Uterus (tissue), 4 donors: Measurements from ENCODE around the gene CD320. TPM values are rescaled to one million over a fixed set of nuclear protein-coding genes. Genes with fewer than 3 reads are reported as not detected.
"Not testable (repeated sequence)": the region's sequence is repeated elsewhere in the genome, so short reads cannot be mapped to it uniquely, and the experiment has no call there.

Experiments used
- DNase-seq, 2 donors: peaks; one replicate each; pipeline ENCODE4 v3.0.0-alpha.2; 2019 to 2020
- H3K27ac ChIP-seq, 2 donors: fragments of 200-600 bp; sonication (generic); 1 replicate in 1 of 2; 2 replicates in 1 of 2; pipeline ENCODE4 v1.5.1; 2016 to 2018
- H3K27me3 ChIP-seq, 2 donors: fragments of 200-600 bp; sonication (generic); one replicate each; pipeline ENCODE4 v1.5.1; 2018 to 2019; ENCODE audit warnings: control low read depth in 1 of 2
- H3K36me3 ChIP-seq, 2 donors: fragments of 200-600 bp; sonication (generic); one replicate each; pipeline ENCODE4 v1.5.1; 2019; ENCODE audit warnings: control low read depth in 1 of 2
- H3K4me1 ChIP-seq, 2 donors: fragments of 200-600 bp; sonication (generic); one replicate each; pipeline ENCODE4 v1.5.1; 2018 to 2019; ENCODE audit warnings: control low read depth in 1 of 2
- H3K4me3 ChIP-seq, 2 donors: fragments of 200-600 bp; sonication (generic); 1 replicate in 1 of 2; 2 replicates in 1 of 2; pipeline ENCODE4 v1.5.1; 2018 to 2019; ENCODE audit warnings: mild to moderate bottlenecking in 1 of 2
- H3K9me3 ChIP-seq, 2 donors: fragments of 200-600 bp; sonication (generic); one replicate each; pipeline ENCODE4 v1.5.1; 2019; ENCODE audit warnings: control low read depth in 1 of 2
- CTCF ChIP-seq, 4 experiments: fragments of 200-600 bp in 2 of 4; fragments of 450-650 bp in 2 of 4; sonication (generic) in 2 of 4; IDR thresholded peaks; one replicate each; pipeline ENCODE4 v1.5.1; 2016 to 2019; ENCODE audit warnings: antibody characterized with exemption in 4 of 4, mild to moderate bottlenecking in 2 of 4, moderate library complexity in 1 of 4
- POLR2A ChIP-seq, 2 donors: fragments of 450-650 bp; IDR thresholded peaks; one replicate each; pipeline ENCODE4 v1.6.1; 2016; ENCODE audit warnings: antibody characterized with exemption in 2 of 2, mild to moderate bottlenecking in 1 of 2, moderate library complexity in 1 of 2
- intact Hi-C: fragments of 100-400 bp; cut with DNase I; formaldehyde crosslinking; loops from one replicate; pipeline ENCODE4 v1.15.1; 2023; ENCODE audit warnings: low total_unique reads
- total RNA-seq, 4 donors: library from RNA; depleted of rRNA in 3 of 4; stranded (reverse); fragments of >200 nt in 3 of 4; gene quantifications; one replicate each; pipeline versions ENCODE4 v1.1.0 to v1.2.4, GENCODE V29; 2014 to 2023
- donor health status: DM: yes; HTN: yes; CAD: no.

CD320 gene
- total RNA-seq, 4 donors from 2014 or later = 15.0 to 72.0 (median 26.2) TPM

DNA sequence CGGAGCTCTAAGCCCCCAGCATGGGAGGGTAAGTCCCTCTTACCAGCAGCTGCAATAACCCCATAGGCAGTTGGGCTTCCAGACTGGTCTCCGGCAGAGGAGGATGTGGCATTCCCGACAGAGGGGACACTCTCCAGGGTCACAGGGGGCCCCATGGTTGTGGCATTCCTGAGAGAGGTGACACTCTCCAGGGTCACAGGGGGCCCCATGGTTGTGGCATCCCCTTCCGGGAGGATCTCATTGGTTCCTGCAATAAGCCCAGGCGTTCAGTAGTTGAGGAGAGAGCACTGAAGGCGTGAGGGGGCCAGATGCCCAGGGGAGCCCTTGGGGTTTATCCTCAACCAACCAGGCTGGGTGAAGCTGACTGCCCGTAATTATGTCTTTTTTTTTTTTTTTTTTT is 5.4 kb downstream of the CD320 start:
- TF ChIP-seq CTCF (IDR thresholded peaks at IDR 0.05) (no peak), POLR2A (IDR thresholded peaks at IDR 0.05) (no peak)
- Histone ChIP-seq H3K27me3 (no peaks in the 10 kb centered on the region), H3K9me3 (no peaks in the 10 kb centered on the region), H3K36me3 (no peaks in the 10 kb centered on the region), H3K4me3 (no peak overlapping the region), H3K4me1 (peaks cover 0 to 6% of the 10 kb centered on the region in 2 donors), H3K27ac (no peak overlapping the region)
- DNase-seq = no peak
- intact Hi-C loops = no loop called here

- no peaks in the 10 kb centered on the region for H3K27me3 ChIP-seq
- H3K4me1 ChIP-seq = peaks cover 0 to 2% of the 10 kb centered on the region in 2 donors
- H3K9me3 ChIP-seq = no peaks in the 10 kb centered on the region
- H3K36me3 ChIP-seq = no peaks in the 10 kb centered on the region
- no peak overlapping the region for H3K27ac ChIP-seq
- H3K4me3 ChIP-seq = no peak overlapping the region
- intact Hi-C loops = no loop called here
- peak; percentile 11 to 16 for DNase-seq
- TF ChIP-seq POLR2A (IDR thresholded peaks at IDR 0.05) = no peak
- no peak for TF ChIP-seq CTCF (IDR thresholded peaks at IDR 0.05)
These were observed 5.8 kb downstream of the CD320 start for GRCh38 chr19:8302357-8302691.

GRCh38 chr19:8291337-8291736 is 16.8 kb downstream of the CD320 start:
- not testable (repeated sequence) for H3K27ac ChIP-seq, H3K27me3 ChIP-seq, H3K9me3 ChIP-seq

GRCh38 chr19:8276508-8276907 is 31.6 kb downstream of the CD320 start:
- H3K4me1 ChIP-seq, H3K27ac ChIP-seq, H3K9me3 ChIP-seq, H3K4me3 ChIP-seq, H3K27me3 ChIP-seq, intact Hi-C loops, H3K36me3 ChIP-seq, DNase-seq: not testable (repeated sequence)

More at GRCh38 chr19:8291337-8291736, 16.8 kb downstream of the CD320 start:
- H3K36me3 ChIP-seq, intact Hi-C loops, H3K4me3 ChIP-seq, H3K4me1 ChIP-seq, DNase-seq: not testable (repeated sequence)

DNA sequence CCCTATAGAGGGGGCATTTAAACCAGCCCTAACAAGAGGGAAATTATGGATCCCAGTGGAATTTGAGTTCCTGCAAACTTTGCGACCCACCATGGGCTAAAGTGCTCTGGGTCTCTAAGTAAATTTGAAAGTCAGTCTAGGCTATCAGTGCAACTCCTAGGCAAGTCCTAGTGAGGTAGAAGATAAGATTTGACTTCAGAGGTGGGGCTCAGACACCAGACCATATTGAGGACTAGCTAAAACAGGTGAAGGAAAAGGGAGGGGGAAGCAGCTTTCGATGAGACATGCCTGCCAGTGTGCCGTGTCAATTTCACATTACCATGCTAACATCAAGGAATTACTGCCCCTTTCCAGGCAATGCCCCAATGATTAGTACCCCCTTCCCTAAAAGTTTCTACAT is 38.4 kb downstream of the CD320 start:
- TF ChIP-seq POLR2A (IDR thresholded peaks at IDR 0.05) (no peak), CTCF (IDR thresholded peaks at IDR 0.05) (no peak)
- no peak overlapping the region for H3K4me3 ChIP-seq
- H3K36me3 ChIP-seq = no peaks in the 10 kb centered on the region
- intact Hi-C loops = no loop called here
- DNase-seq = no peak
- no peaks in the 10 kb centered on the region for H3K27me3 ChIP-seq
- H3K4me1 ChIP-seq = no peaks in the 10 kb centered on the region
- no peak overlapping the region for H3K27ac ChIP-seq
- no peaks in the 10 kb centered on the region for H3K9me3 ChIP-seq

DNA sequence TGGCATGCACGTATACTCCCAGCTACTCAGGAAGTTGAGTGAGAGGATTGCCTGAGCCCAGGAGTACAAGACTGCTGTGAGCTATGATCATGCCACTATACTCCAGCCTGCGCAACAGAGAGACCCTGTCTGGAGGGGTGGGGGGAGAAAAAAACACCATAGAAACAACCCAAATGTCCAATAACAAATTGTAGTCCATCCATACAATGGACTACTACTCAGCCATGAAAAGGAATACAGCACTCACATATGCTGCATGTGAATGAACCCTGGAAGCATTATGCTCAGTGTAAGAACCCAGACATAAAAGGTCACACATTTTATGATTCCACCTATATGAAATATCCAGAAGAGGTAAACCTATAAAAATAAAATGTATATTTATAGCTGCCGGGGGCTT is 42.3 kb downstream of the CD320 start:
- Histone ChIP-seq H3K27ac (no peak overlapping the region), H3K36me3 (no peaks in the 10 kb centered on the region), H3K27me3 (no peaks in the 10 kb centered on the region), H3K4me3 (no peak overlapping the region), H3K4me1 (no peaks in the 10 kb centered on the region), H3K9me3 (no peaks in the 10 kb centered on the region)
- intact Hi-C loops = no loop called here
- TF ChIP-seq CTCF (IDR thresholded peaks at IDR 0.05) (no peak), POLR2A (IDR thresholded peaks at IDR 0.05) (no peak)
- no peak for DNase-seq

DNA sequence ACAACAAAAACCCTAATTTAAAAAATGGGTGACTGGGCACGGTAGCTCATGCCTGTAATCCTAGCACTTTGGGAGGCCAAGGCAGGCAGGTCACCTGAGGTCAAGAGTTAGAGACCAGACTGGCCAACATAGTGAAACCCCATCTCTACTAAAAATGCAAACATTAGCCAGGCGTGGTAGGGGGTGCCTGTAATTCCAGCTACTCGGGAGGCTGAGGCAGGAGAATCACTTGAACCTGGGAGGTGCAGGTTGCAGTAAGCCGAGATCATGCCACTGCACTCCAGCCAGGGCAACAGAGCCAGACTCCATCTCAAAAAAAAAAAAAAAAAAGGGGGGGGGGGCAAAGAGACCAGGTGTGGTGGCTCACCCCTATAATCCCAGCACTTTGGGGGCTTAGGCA is 43.9 kb downstream of the CD320 start:
- H3K9me3 ChIP-seq, H3K4me1 ChIP-seq, H3K4me3 ChIP-seq, intact Hi-C loops, H3K27ac ChIP-seq, H3K27me3 ChIP-seq, H3K36me3 ChIP-seq: not testable (repeated sequence)
- DNase-seq = peak in 1 of 2 donors; percentile 1
